Natural killer cell treated with Interleukin-12 subunit alpha and Interleukin-12 subunit beta and Interleukin-15 and Interleukin-18, amount 100 ng/mL, for 72 hours (primary cell): ENCODE data around the gene CDC20B. TPM values are rescaled to one million over a fixed set of nuclear protein-coding genes. Genes with fewer than 3 reads are reported as not detected.
A peak's percentile ranks its signal among the peaks of the same experiment; 100 is the strongest.
"Not testable (repeated sequence)": the region's sequence is repeated elsewhere in the genome, so short reads cannot be mapped to it uniquely, and the experiment has no call there.

ENCODE experiments used
- ATAC-seq, 2 donors: fragments of 150-1000 bp; cut with Tn5 transposase in 1 of 2; sonication (Bioruptor Pico), chemical (Tn5 transposase) in 1 of 2; 2 replicates each; pipeline ENCODE4 v1.10.0; 2021
- DNase-seq: peaks from one replicate; pipeline ENCODE4 v3.0.0; 2022; ENCODE audit warnings: low spot score
- H3K27ac Mint-ChIP-seq, 2 donors: 1 replicate in 1 of 2; 2 replicates in 1 of 2; pipeline ENCODE4 v1.8.0; 2022; ENCODE audit warnings: mixed read lengths in 2 of 2, mild to moderate bottlenecking in 1 of 2, moderate library complexity in 1 of 2
- H3K27me3 Mint-ChIP-seq, 2 donors: 1 replicate in 1 of 2; 2 replicates in 1 of 2; pipeline ENCODE4 v1.8.0; 2022; ENCODE audit warnings: mixed read lengths in 2 of 2
- H3K36me3 Mint-ChIP-seq: one replicate; pipeline ENCODE4 v1.8.0; 2022; ENCODE audit warnings: mixed read lengths
- H3K4me1 Mint-ChIP-seq, 2 donors: 1 replicate in 1 of 2; 2 replicates in 1 of 2; pipeline ENCODE4 v1.8.0; 2022; ENCODE audit warnings: low read depth in 2 of 2, mixed read lengths in 2 of 2, mild to moderate bottlenecking in 1 of 2
- H3K4me3 Mint-ChIP-seq: one replicate; pipeline ENCODE4 v1.8.0; 2022; ENCODE audit warnings: mixed read lengths
- H3K9me3 Mint-ChIP-seq: 2 replicates; pipeline ENCODE4 v1.8.0; 2022; ENCODE audit warnings: mixed read lengths
- total RNA-seq, 2 donors: library from RNA; stranded (reverse); gene quantifications; one replicate each; pipeline ENCODE4 v1.2.3, GENCODE V29; 2022

Gene CDC20B
- total RNA-seq, 2 donors from 2014 or later, result 0.31 TPM; not detected in 1

GRCh38 chr5:55104946-55105701, 67.9 kb downstream of the CDC20B start:
- Mint-ChIP-seq H3K27ac (peak overlapping the region; percentile 81 to 99), H3K36me3 (peaks cover 43% of the 10 kb centered on the region)

GRCh38 chr5:55104036-55104772, 68.8 kb downstream of the CDC20B start:
- Mint-ChIP-seq H3K36me3 (peaks cover 45% of the 10 kb centered on the region), H3K4me1 (peaks cover 60 to 69% of the 10 kb centered on the region in 2 donors), H3K4me3 (peak overlapping the region; percentile 91), H3K27me3 (no peaks in the 10 kb centered on the region), H3K9me3 (peaks cover 4% of the 10 kb centered on the region), H3K27ac (peak overlapping the region; percentile 81 to 99)
- DNase-seq (no peak), ATAC-seq (peak in 1 of 2 donors; percentile 59)

More at GRCh38 chr5:55104946-55105701, 67.9 kb downstream of the CDC20B start:
- Mint-ChIP-seq H3K4me1 (peaks cover 62 to 65% of the 10 kb centered on the region in 2 donors), H3K9me3 (no peaks in the 10 kb centered on the region), H3K4me3 (peak overlapping the region; percentile 91), H3K27me3 (no peaks in the 10 kb centered on the region)
- DNase-seq, result no peak
- ATAC-seq, result no peak

- H3K27me3 Mint-ChIP-seq, result no peaks in the 10 kb centered on the region
- peak; percentile 74 to 81 for ATAC-seq
- DNase-seq, result peak; percentile 72
- H3K9me3 Mint-ChIP-seq, result peaks cover 4% of the 10 kb centered on the region
- peak within 1 kb of the TSS; percentile 91 for H3K4me3 Mint-ChIP-seq
- H3K4me1 Mint-ChIP-seq, result peaks cover 62 to 77% of the 10 kb centered on the region in 2 donors
- H3K27ac Mint-ChIP-seq, result peak within 1 kb of the TSS; percentile 81 to 99
- peaks cover 45% of the 10 kb centered on the region for H3K36me3 Mint-ChIP-seq
Measured at GRCh38 chr5:55102348-55102747, 70.6 kb downstream of the CDC20B start, which contains the start of gene GZMA. Gene GZMA, plus strand, starts transcription at chr5:55102646. Its CDS starts 37 bp downstream, at chr5:55102683.

- no peaks in the 10 kb centered on the region for H3K27me3 Mint-ChIP-seq
- peaks cover 4% of the 10 kb centered on the region for H3K9me3 Mint-ChIP-seq
- peak overlapping the region; percentile 91 for H3K4me3 Mint-ChIP-seq
- peaks cover 44% of the 10 kb centered on the region for H3K36me3 Mint-ChIP-seq
- peak; percentile 84 to 90 for ATAC-seq
- H3K27ac Mint-ChIP-seq, result peak overlapping the region; percentile 81 to 99
- DNase-seq, result no peak
- peaks cover 64 to 82% of the 10 kb centered on the region in 2 donors for H3K4me1 Mint-ChIP-seq
Measured at GRCh38 chr5:55101556-55102276, 71.3 kb downstream of the CDC20B start.

GRCh38 chr5:55101148-55101547, 71.8 kb downstream of the CDC20B start:
- peaks cover 44% of the 10 kb centered on the region for H3K36me3 Mint-ChIP-seq
- not testable (repeated sequence) for H3K27me3 Mint-ChIP-seq, H3K9me3 Mint-ChIP-seq, DNase-seq
- ATAC-seq, result peak in 1 of 2 donors; percentile 11
- peaks cover 65 to 83% of the 10 kb centered on the region in 2 donors for H3K4me1 Mint-ChIP-seq
- H3K4me3 Mint-ChIP-seq, result peak overlapping the region; percentile 91
- H3K27ac Mint-ChIP-seq, result peak overlapping the region; percentile 81 to 99

GRCh38 chr5:55096861-55097260, 76.1 kb downstream of the CDC20B start:
- H3K4me1 Mint-ChIP-seq, result peaks cover 80 to 85% of the 10 kb centered on the region in 2 donors
- DNase-seq, result no peak

GRCh38 chr5:55096182-55096581, 76.8 kb downstream of the CDC20B start:
- peak; percentile 61 to 84 for ATAC-seq
- Mint-ChIP-seq H3K36me3 (peaks cover 34% of the 10 kb centered on the region), H3K4me3 (peak overlapping the region; percentile 91)

More at GRCh38 chr5:55096861-55097260, 76.1 kb downstream of the CDC20B start:
- Mint-ChIP-seq H3K9me3 (peaks cover 15% of the 10 kb centered on the region), H3K4me3 (peak overlapping the region; percentile 91), H3K27ac (peak overlapping the region; percentile 81 to 99), H3K27me3 (no peaks in the 10 kb centered on the region), H3K36me3 (peaks cover 34% of the 10 kb centered on the region)
- no peak for ATAC-seq

GRCh38 chr5:55091011-55091410, 82.0 kb downstream of the CDC20B start:
- Mint-ChIP-seq H3K9me3 (peaks cover 13% of the 10 kb centered on the region), H3K36me3 (peaks cover 10% of the 10 kb centered on the region), H3K27ac (peak overlapping the region in 1 of 2 donors; percentile 75), H3K4me1 (peaks cover 36 to 42% of the 10 kb centered on the region in 2 donors)
- H3K27me3 Mint-ChIP-seq, DNase-seq, H3K4me3 Mint-ChIP-seq, ATAC-seq: not testable (repeated sequence)

More at GRCh38 chr5:55096182-55096581, 76.8 kb downstream of the CDC20B start:
- no peak for DNase-seq
- Mint-ChIP-seq H3K27me3 (no peaks in the 10 kb centered on the region), H3K9me3 (peaks cover 15% of the 10 kb centered on the region), H3K4me1 (peaks cover 77 to 79% of the 10 kb centered on the region in 2 donors), H3K27ac (peak overlapping the region; percentile 81 to 99)

- peaks cover 13% of the 10 kb centered on the region for H3K9me3 Mint-ChIP-seq
- peaks cover 19 to 26% of the 10 kb centered on the region in 2 donors for H3K4me1 Mint-ChIP-seq
- DNase-seq, ATAC-seq, H3K27me3 Mint-ChIP-seq, H3K4me3 Mint-ChIP-seq: not testable (repeated sequence)
- peaks cover 10% of the 10 kb centered on the region for H3K36me3 Mint-ChIP-seq
- peak overlapping the region in 1 of 2 donors; percentile 64 for H3K27ac Mint-ChIP-seq
Measured at GRCh38 chr5:55089301-55089700, 83.7 kb downstream of the CDC20B start.

- Mint-ChIP-seq H3K27ac (peak overlapping the region in 1 of 2 donors; percentile 83), H3K4me1 (peaks cover 22% of the 10 kb centered on the region in 2 donors), H3K4me3 (no peak overlapping the region), H3K27me3 (no peaks in the 10 kb centered on the region), H3K9me3 (peaks cover 3% of the 10 kb centered on the region), H3K36me3 (peaks cover 27% of the 10 kb centered on the region)
- ATAC-seq (no peak), DNase-seq (no peak)
Measured at GRCh38 chr5:55081541-55081940, 91.4 kb downstream of the CDC20B start.

- H3K27ac Mint-ChIP-seq, result peak overlapping the region; percentile 96 to 99
- ATAC-seq, result peak; percentile 4 to 43
- H3K36me3 Mint-ChIP-seq, result peaks cover 4% of the 10 kb centered on the region
- no peaks in the 10 kb centered on the region for H3K27me3 Mint-ChIP-seq
- H3K9me3 Mint-ChIP-seq, result no peaks in the 10 kb centered on the region
- peak overlapping the region; percentile 75 for H3K4me3 Mint-ChIP-seq
- peaks cover 51 to 53% of the 10 kb centered on the region in 2 donors for H3K4me1 Mint-ChIP-seq
- no peak for DNase-seq
Measured at GRCh38 chr5:55073211-55073610, 99.8 kb downstream of the CDC20B start.

- peak overlapping the region; percentile 75 for H3K4me3 Mint-ChIP-seq
- H3K27ac Mint-ChIP-seq, result peak overlapping the region; percentile 96 to 99
- no peaks in the 10 kb centered on the region for H3K9me3 Mint-ChIP-seq
- H3K27me3 Mint-ChIP-seq, result no peaks in the 10 kb centered on the region
- DNase-seq, result no peak
- ATAC-seq, result peak; percentile 86 to 88
- no peaks in the 10 kb centered on the region for H3K36me3 Mint-ChIP-seq
- H3K4me1 Mint-ChIP-seq, result peaks cover 48 to 50% of the 10 kb centered on the region in 2 donors
Measured at GRCh38 chr5:55072666-55073065, 100.3 kb downstream of the CDC20B start.

GRCh38 chr5:55071413-55071812, 101.6 kb downstream of the CDC20B start:
- Mint-ChIP-seq H3K36me3 (peaks cover 6% of the 10 kb centered on the region), H3K4me3 (peak overlapping the region; percentile 55), H3K9me3 (peaks cover 8% of the 10 kb centered on the region), H3K27me3 (no peaks in the 10 kb centered on the region), H3K27ac (peak overlapping the region; percentile 96 to 99), H3K4me1 (peaks cover 58 to 62% of the 10 kb centered on the region in 2 donors)
- DNase-seq (no peak), ATAC-seq (peak in 1 of 2 donors; percentile 4)
